COLO668 (cell line): Measurements from ENCODE around the gene OXSR1.

ENCODE experiments used
- DNase-seq: peaks from one replicate; lab custom pipeline; 2025; ENCODE audit not compliant: unreplicated experiment; lab: John Stamatoyannopoulos, UW

The OXSR1 gene

DNA sequence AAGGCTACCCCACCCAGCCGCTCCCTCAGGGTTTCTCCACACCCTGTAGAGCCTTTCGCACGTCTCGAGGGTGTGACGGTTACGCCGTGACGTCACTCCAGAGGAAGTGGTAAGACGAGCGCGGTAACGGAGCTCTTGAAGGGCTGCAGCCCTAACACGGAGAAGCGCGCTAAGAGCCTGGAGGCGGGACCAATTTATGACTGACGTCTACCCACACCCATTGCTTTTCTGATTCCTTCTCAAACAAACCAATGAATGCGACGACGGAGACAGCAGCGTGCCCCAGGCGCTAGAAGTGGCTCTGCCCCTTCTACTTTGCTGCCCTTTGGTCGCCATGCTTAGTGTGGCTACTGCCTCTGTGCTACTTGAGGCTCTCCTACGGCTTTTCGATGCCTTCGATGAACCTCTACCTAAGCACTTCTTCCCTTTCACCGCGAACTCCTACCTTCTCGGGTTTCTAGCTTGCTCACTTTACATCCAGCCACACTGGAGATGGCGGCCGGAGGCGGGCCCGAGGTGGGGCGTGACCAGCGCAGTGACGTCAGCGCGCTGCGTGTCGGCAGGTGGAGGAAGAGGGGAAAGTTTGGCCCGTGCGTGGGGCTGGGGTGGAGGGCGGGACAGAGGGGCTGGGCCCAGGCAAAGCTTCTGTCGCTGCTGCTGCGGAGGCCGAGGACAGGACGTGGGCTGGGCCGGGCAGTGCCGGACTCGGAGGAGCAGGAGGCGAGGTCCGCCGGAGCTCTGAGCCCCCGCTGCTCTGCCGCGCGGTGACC lies at the start of gene OXSR1:
Gene OXSR1 (plus strand): TSS at position 586 of the 770 bp plus-strand sequence. CDS start 340 bp downstream, outside the sequence.
- peak; percentile 95 for DNase-seq

DNA sequence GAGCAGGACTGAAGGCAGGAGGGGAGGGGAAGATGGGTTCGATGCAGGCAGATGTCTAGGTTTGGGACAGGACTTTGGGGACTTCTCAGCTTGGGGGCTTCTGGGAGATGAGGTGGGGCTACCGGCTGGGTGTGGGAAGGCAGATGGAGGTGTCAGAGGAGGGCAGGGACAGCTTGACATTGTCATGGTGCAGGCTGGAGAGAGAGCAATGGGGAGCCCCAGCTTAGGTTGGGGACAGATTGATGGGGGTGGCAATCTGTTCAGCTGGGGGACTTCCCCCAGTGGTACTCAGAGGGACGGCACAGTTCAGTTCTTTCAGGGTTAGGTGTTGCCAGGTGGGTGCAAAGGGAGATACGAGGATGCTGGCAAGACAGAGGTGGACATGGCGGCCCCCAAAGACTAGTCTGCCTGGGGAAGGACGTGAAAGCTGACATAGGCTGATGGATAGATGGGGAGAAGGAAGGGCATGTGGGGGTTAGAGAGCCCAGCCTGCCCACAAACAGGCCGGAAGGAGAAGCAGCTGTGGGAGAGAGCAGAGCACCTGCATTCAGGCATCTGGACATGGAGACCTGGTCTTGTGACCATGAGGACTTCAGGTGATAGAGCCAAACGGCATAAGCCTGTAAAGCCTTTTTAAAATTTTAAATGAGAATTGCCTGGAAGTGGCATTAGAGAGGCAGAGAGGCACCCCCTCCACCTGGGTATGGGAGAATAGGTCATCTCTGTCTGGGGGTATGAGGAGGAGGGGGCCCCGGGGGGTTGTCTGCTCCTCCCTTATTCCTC lies 49.5 kb upstream of the OXSR1 start:
- DNase-seq = no peak

- no peak for DNase-seq
Measured at GRCh38 chr3:38116471-38117162, 48.7 kb upstream of the OXSR1 start.

DNA sequence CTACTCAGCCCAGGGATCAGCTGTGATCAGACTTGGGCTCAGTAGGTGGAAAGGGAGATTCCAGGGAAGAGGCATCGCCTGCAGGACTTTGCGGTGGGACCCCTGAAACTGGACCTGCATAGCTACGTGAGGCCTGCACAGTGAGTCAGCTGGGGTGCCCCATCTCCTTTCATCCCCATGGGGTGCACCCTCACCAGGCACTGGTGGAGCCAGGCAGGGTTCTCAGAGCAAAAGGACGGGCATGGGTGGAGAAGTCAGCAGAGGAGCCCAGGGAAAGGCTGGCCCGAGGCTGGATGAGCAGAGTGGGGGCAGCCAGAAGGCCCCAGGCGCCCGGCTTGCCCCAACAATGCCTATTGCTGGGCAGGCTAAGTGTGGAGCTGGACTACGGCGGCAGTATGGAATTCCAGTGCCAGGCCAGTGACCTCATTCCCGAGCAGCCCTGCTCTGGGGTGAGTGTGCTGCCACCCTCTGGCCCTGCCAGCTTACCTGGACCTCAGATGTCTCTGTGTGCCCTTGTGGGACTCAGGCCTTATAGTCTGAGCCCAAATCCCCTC lies 48.1 kb upstream of the OXSR1 start:
- no peak for DNase-seq

DNA sequence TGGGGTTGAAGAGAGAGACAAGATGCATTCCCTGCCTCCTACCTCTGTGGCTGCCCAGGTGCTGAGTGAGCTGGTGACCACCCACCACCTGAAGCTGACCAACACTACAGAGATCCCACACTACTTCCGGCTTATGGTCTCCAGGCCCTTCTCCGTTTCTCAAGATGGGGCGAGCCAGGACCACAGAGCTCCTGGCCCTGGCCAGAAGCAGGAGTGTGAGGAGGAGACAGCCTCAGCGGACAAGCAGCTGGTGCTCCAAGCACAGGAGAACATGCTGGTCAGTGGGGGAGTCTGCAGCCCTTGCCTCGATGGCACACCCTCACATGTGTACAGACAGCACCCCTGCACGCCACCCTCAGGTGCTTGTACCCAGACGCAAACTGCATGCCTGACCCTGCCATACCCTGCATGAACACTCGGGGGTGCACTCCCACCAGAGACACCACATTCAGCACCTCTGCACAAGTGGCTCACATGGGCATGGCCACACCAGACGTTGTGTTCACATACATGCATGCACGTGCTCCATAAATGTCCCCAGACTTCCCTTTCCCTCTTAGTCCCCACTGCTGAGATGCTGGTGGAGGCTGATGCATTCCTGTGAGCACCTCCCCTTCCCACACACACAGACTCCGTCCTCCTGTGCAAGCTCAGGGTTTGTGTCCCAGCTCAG lies 47.5 kb upstream of the OXSR1 start:
- peak; percentile 35 for DNase-seq

- no peak for DNase-seq
Measured at GRCh38 chr3:38118421-38119247, 46.7 kb upstream of the OXSR1 start.

DNA sequence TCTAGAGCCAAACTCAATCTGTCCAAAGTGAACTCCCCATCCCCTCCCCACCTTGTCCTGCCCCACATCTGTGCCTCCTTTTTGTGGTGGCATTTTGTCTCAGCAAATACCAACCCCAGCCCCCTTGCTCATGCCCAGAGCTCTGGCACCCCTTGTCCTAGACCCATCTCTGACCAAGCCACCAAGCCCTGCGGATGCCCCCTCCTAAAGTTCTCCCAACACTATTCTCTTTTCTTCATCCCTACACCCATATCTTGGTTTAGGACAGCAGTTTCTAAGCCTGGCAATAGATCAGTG lies 46.1 kb upstream of the OXSR1 start:
- DNase-seq = no peak

GRCh38 chr3:38119821-38120692 lies 45.3 kb upstream of the OXSR1 start:
- DNase-seq = no peak

DNA sequence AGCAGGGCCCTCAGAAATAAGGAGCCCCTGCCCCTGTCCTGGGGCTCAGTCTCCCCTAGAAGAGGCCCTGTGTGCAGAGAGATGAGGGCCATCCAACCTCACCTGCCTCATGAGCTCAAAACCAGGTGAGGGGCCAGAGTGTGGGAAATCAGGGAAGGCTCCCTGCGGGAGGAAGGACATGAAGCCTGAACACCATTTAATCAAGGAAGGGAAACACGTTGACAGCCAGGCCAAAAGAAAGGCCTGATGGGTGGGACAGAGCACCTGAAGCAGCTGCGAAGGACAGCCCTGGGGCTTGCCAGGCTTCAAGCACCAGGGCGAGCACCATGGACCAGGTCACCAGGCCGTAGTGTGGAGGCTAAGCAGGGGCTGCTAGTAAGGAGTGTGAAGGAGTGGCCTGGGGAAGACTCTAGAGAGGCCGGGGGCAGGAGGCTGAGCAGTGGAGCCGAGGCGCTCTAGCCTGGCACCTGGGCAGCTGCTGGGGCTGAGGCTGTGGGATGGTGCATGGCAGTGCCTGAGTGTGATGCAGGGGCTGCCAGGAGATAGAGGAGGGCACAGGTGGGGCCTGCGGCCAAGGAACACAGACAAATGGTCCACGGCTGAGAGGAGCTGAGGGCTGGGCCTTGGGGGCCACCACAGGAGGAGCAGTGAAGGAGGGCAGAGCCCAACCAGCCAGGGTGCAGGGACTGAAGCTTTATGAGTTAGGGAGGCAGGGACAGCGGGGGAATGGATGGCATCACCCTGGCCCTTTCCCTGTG lies 44.5 kb upstream of the OXSR1 start:
- DNase-seq = no peak

GRCh38 chr3:38121451-38121831 lies 43.9 kb upstream of the OXSR1 start:
- DNase-seq = no peak

DNA sequence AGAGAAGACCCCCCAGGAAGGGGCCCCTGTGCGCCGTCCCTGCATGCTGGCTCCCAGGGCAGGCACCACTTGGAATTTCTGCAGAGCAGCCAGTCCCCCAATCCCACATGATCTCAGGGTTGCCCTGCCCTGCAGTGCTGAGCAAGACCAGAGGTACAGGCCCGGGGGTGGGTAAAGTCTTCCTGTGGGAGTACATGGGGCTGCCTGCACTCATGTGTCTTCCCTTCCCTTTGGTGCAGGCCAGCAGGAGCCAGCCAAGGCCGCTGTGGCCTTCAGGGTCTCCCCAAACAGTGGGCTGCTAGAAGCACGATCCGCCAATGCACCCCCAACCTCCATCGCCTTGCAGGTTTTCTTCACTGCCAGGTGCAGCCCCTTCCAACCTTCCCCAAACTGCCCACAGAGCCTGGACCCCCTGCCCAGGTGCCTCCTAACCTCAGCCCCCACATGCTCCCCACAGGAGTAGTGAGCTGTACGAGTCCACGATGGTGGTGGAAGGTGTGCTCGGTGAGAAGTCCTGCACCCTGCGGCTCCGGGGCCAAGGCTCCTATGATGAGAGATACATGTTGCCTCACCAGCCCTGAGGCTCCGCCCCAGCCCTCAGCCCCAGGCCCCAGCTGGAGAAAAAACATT lies 43.4 kb upstream of the OXSR1 start:
- DNase-seq = no peak

GRCh38 chr3:38122712-38123290 lies 42.5 kb upstream of the OXSR1 start:
- DNase-seq = no peak

DNA sequence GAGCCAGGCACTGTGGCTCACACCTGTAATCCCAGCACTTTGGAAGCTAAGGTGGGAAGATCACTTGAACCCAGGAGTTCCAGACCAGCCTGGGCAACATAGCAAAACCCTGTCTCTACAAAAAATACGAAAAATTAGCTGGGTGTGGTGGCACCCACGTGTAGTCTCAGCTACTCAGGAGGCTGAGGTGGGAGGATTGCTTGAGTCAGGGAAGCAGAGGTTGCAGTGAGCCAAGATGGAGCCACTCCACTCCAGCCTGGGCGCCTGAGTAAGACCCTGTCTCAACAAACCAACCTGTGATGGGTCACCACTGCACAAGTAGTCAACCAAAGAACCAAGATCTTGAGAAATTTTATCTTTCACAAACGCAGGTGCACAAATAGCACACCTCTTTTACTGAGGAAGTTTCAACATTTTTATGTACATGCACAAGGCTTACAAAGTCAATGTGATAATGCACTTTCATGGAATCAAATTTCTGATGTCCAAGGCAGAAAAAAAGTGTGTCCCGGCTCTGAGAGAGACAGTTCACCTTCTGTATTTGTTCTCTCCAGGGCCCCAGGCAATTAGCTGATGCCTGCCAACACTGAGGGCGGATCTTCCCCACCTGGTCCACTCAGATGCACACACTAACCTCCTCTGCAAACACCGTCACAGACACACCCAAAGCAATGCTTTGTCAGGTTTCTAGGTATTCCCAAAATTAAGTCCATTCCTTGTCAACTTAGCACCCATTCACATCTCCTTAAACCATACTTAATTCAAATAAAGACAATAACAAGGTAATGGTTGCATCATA lies 40.8 kb upstream of the OXSR1 start:
- DNase-seq = peak; percentile 5

DNA sequence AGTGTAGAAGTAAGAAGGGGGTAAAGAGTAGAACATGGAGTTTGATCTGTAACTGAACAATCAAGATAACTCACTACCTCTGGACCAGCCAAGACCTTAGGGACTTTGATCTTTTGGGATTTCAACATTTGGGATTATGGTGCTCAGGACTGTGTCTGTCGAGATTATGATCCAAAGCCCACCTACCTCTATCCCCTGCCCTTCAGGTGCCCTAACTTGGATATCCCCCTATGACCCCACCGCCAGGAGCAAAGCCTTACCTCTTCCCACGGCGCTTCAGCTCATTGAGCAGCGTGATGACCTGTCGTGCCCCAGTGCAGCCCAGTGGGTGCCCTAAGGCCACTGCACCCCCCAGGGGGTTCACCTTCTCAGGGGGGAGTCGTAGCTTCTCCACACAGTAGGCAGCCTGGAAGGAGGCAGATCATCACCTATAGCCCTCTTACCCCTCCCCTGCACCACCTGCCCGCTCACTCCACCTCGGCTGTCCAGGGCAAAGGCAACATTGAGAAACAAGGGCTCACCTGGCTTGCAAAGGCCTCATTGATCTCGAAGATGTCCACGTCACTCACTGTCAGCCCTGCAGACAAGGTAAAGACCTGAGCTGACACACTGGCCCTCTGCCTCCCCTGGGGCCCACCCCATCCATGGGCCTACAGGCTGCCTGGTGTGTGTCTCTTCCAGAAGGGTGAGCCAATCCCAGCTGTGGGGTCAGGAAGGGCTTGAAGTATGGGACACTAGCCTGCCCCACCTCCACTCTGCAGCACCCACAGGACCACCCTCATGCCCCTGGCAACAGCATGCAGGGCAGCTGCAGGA lies 39.8 kb upstream of the OXSR1 start:
- no peak for DNase-seq

GRCh38 chr3:38126121-38126892 lies 39.0 kb upstream of the OXSR1 start:
- DNase-seq = no peak
